HG03139 (cell line): ENCODE results near the gene L1CAM.

Experiments
- ATAC-seq: cut with Tn5 transposase; IDR thresholded peaks from one replicate; pipeline ENCODE4 v1.9.1; 2021; ENCODE audit not compliant: unreplicated experiment

Gene L1CAM

DNA sequence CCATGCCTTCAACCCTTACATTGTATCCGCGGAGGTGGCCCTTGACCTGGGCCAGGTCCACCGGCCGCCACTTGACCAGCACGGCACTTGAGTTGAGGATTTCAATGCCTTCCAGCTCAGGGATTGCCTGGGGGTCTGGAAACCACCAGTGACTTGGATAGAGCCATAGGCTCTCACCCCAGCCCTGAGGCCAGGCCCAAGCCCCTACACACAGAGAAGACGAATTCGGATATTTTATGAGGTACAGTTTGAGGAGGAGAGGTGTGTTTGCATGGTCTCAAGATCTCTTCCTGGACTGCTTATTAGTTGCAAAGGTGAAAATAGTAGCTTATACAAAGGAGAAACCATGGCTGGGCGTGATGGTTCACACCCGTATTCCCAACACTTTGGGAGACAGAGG, 20.3 kb downstream of the L1CAM start:
- ATAC-seq: no peak

GRCh38 chrX:153865321-153865580, 20.7 kb downstream of the L1CAM start:
- no peak for ATAC-seq

DNA sequence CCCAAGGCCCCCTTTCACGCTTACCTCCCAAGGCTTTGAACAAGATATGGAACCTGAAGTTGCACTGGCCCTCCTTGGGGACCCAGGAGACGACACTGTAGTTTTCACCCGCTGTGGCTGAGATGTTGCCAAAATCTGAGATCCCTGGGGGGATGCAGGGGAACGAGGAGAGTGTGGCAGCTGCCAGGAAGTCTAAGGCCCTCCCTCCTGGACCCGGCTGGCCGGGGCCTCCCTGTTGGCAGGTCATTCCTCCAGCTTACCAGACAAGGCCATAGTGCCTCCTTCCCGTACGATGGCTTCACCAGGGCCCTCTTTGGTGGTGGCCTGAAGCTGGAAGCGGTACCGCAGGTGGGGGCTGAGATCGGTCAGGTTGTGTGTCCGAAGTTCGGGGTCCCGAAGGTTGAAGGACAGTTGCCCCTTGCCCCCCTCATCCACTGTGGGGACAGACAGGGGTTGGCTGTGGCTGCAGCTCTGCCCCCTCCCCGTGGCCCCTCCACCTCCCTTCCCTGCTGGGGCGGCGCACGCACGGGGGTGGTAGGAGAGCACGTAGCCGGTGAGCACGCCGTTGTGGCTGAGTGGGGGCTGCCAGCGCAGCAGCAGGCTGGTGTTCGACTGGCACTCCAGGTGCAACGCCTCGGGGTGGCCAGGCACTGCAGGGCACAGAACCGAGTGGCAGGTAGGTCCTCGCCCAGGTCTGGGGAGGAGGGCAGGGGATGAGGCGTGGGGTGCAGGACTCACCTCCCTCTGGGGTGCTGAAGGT, 21.2 kb downstream of the L1CAM start:
- ATAC-seq: no peak

DNA sequence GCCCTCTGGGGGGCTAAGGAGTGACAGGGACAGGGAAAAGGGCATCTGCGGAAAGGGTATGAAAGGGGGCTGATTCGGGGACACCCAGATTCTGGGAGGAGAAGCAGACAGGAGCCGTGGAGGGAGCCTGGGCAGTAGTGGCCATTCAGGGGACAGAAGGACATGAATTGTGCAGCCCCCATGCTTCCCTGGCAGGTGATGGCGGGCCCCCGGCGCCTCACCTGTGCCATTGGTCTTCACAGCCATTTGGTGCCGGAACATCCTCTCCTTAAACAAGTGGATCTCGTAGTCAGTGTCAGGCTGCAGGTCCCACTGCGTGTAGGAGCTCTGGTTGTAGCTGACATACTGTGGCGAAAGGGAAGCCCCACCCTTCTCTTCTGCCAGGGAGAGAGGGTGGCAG, 21.9 kb downstream of the L1CAM start:
- no peak for ATAC-seq

- no peak for ATAC-seq
Observed at GRCh38 chrX:153863251-153863991, 22.6 kb downstream of the L1CAM start.

DNA sequence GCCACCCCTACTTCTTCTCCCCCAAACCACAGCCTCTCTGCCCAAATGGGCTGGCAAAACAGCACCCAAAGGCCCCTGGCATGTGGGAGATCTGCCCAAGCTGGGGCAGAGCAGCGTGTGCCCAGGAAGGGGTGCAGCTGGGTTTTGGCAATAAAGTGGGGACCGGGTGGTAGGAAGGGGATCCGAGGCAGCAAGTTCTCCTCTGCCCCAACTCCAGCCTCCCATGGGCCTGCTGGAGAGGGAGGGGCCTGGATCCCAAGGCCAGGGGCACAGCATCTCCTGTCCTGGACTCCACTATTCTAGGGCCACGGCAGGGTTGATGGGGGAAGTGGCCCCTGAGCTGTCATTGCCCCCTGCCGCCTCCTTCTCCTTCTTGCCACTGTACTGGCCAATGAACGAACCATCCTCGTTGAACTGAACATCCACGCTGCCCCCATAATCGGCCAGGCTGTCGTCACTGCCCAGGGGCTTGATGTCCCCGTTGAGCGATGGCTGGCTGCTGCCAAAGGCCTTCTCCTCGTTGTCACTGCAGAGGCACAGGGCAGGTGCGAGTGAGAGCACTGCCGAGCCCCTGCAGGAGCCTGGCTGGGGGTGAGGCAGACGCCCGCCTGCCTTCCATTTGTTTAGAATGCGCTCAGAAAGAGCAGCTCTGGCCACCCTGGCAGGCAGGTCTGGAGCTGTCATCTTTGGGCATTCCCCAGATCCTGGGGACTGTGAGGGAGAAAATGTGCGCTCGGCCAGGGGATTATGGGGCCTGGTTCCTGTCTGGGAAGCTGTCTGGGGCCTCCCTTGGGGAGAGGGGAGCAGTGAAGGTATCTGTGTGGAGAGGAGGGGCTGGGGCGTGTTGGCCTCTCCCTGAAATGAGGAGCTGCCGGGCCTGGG, 23.4 kb downstream of the L1CAM start:
- no peak for ATAC-seq

GRCh38 chrX:153861733-153862310, 24.2 kb downstream of the L1CAM start:
- no peak for ATAC-seq

DNA sequence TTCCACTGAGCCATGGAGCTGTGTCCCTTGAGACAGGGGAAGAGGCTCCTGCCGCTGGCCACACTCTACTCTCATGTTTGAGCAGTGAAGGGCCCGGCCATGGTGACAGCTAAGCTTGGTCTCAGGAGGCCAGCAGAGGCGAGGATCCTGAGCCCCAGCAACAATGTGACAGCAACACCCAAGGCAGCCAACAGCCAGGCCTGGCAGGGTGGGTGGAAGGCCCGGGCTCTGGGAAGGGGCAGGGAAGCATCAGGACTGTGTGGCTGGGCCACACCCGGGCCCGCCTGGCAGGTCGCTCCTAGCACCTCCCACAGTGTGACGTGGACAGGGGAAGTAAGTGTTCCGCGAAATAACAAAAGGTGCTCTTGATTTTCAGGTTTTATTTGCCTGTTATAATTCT, 24.8 kb downstream of the L1CAM start:
- ATAC-seq: no peak

GRCh38 chrX:153857348-153857903, 28.5 kb downstream of the L1CAM start:
- ATAC-seq: no peak

DNA sequence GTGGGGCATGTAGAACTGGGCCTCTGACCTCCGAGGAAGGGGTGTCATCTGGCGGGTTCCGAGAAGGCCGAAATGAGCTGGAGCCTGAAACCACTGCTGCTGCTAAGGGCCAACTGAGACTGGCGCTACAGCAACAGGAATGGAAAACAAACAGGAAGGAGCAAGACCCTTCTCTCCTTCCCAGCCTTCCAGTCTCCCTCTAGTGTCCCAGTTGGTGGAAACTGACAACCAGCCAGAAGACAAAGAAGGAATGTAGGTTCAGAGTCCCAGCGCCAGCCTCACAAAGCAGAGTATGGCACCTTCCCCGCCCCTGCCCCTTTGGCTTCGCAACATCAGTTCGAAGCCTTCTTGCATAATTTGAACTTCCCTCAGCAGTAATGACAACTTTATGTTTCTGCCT, 31.3 kb downstream of the L1CAM start:
- no peak for ATAC-seq

GRCh38 chrX:153853902-153854267, 32.1 kb downstream of the L1CAM start:
- no peak for ATAC-seq

DNA sequence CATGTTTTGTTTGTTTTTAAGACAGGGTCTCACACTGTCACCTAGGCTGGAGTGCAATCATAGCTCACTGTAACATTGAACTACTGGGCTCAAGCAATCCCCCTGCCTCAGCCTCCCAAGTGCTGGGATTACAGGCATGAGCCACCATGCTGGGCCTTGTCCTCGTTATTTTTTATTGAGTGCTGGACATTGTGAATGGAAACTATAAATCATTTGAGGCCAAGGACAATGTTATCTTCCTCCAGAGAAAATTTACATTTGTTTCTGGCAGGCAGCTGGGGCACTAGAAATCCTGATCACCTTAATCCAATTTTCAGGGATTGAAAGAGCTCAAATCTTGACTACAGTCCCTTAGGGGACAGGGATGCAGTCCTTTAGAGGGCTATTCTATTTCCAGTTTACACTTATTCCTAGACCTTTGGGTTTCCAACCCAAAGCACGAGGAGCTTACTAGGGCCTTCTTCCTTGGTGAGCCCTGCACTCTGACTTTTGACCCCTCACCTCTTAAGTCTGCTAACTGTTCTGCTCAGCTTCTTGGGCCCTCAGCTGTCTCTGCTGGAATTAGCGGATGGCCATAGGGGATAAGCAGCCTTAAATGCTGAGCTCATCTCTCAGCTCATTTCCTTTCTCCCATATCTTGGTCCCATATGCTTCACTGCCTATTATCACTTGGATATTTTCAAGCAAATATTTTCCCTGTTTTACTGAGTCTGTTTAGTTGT, 32.6 kb downstream of the L1CAM start:
- no peak for ATAC-seq

- no peak for ATAC-seq
Observed at GRCh38 chrX:153851981-153852380, 34.0 kb downstream of the L1CAM start.

GRCh38 chrX:153848325-153848724, 37.6 kb downstream of the L1CAM start:
- no peak for ATAC-seq

- no peak for ATAC-seq
Observed at GRCh38 chrX:153845842-153846241, 40.1 kb downstream of the L1CAM start.

- no peak for ATAC-seq
Observed at GRCh38 chrX:153845195-153845594, 40.8 kb downstream of the L1CAM start.

DNA sequence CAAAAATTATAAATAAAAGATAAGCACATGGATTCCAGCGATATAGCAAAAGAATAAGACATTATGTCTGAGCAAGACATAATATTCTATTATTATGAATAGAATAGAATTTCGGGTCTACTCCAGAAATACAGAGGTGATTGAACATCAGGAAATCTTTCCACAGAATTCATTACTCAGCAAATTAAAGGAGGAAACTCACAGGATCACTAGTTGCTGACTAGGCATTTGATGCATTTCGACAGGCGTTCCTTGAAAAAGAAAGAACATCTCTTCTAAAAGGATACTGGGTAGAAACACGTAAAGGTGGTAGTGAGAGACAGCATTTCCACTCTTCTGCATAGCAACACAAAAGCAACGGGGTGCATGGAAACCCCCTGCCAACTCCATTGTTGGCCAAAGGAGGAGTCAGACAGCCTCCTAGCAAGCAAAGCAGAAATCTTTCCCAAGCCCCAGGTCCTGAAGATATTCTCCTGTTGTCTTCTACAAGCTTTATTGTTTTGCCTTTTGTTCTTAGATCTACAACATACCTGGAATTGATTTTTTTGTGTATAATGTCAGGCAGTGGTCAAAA, 41.4 kb downstream of the L1CAM start:
- ATAC-seq: no peak

DNA sequence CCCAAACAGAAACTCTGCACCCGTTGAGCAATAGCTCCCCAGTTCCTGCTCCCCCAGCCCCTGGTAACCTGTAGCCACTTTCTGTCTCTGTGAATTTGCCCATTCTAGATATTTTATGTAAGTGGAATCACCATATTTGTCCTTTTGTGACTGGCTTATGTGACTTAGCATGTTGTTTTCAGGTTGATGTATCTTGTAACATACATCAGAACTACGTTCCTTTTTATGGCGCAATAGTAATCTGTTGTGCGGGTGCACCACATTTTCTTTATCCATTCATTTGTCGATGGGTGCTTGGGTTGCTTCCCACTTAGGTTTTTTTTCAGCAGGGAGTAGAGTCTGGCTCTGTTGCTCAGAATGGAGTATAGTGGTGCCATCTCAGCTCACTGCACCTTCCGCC, 49.1 kb downstream of the L1CAM start:
- no peak for ATAC-seq

DNA sequence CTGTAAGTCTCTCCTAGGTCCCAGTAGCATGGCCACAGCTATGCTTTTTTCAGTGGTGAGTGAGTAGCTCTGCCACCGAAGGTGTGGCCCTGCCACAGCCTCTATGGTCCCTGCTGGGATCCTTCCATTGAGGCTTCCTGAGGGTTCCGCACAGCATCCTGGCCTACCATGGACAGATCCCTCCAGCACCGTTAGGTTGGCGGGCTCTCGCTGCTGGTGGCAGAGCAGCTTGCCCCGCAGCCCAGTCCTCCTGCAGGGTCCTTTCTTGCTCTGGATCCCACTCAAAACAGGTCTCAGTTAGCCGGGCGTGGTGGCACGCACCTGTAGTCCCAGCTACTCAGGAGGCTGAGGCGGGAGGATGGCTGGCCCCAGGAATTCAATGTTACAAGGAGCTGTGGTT, 53.2 kb downstream of the L1CAM start:
- ATAC-seq: no peak

DNA sequence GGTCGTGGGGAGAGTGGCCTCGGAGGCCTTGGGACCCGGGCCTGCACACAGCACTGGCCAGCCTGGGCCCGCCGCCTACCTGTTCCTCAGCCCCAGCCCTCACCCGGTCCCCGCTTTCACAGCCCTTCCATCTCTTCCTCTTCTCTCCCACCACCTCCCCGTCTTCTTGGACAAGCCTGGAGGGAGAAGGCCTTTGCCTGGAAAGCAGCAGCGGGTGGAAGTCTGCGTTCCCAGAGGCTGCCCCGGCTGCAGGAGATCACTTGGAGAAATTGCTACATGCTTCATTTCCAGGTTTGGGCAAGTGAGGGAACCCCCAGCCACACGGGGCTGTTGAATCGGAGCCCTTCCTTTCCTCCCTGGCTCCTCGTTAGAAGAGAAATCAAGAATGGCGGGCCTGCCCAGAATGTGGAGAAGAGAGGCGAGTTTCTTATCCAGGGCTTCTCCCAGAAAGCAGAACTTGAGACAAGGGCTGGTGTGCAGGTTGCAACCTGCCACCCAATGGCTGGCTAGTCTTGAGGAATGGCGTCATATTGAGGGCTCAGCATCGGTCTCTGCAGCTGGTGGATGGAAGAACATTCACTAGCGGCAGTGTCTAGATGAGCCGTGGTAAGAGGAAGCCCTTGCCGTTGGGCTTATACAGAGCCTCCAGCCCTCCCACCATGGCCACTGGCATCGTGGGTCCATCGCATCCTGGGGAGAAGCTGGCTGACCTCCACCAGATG, 54.4 kb downstream of the L1CAM start:
- ATAC-seq: no peak
